K562 (cell line): ENCODE results near the gene SULT1A2. TPM values are rescaled to one million over a fixed set of nuclear protein-coding genes. Genes with fewer than 3 reads are reported as not detected.
"Not testable (repeated sequence)": the region's sequence is repeated elsewhere in the genome, so short reads cannot be mapped to it uniquely, and the experiment has no call there.

Source experiments
- CTBP1 ChIP-seq: fragments of 450-650 bp; IDR thresholded peaks from 2 replicates; pipeline ENCODE4 v1.6.1; 2016; ENCODE audit warnings: borderline replicate concordance
- ELF1 ChIP-seq: fragments of 200-800 bp; sonication (Bioruptor generic); IDR thresholded peaks from 2 replicates; pipeline ENCODE4 v1.6.1; 2016; ENCODE audit warnings: missing genetic modification characterization, missing compliant biosample characterization
- ETV1 ChIP-seq: fragments of 450-650 bp; conservative IDR thresholded peaks from 2 replicates; pipeline ENCODE4 v1.6.1; 2016; ENCODE audit warnings: missing genetic modification characterization, control low read depth, low read depth, missing compliant biosample characterization
- HDAC3 ChIP-seq: fragments of 450-650 bp; IDR thresholded peaks from 2 replicates; pipeline ENCODE4 v1.6.1; 2018; ENCODE audit warnings: borderline replicate concordance, mild to moderate bottlenecking, moderate library complexity; ENCODE audit not compliant: partially characterized antibody
- KDM1A ChIP-seq, 2 experiments: fragments of 450-650 bp; IDR thresholded peaks; 2 replicates each; pipeline ENCODE4 v1.6.1; 2016; ENCODE audit warnings: mild to moderate bottlenecking in 2 of 2
- RAD21 ChIP-seq, 2 experiments: fragments of 250-450 bp in 1 of 2; fragments of 450-650 bp in 1 of 2; sonication (Bioruptor Pico) in 1 of 2; formaldehyde crosslinking in 1 of 2; IDR thresholded peaks in 1 of 2; conservative IDR thresholded peaks in 1 of 2; 2 replicates each; pipeline versions ENCODE4 v1.4.0 to v1.8.0; 2020 to 2022; ENCODE audit warnings: mild to moderate bottlenecking in 2 of 2, moderate library complexity in 1 of 2
- RB1 ChIP-seq: fragments of 450-650 bp; IDR thresholded peaks from 2 replicates; pipeline ENCODE4 v1.6.1; 2017; ENCODE audit warnings: low read depth, mild to moderate bottlenecking
- RCOR1 ChIP-seq, 2 experiments: IDR thresholded peaks; 2 replicates each; pipeline ENCODE4 v1.6.1; 2012; ENCODE audit warnings: low read depth in 2 of 2, low read length in 2 of 2, borderline replicate concordance in 1 of 2, improper control_type of control experiment in 1 of 2
- REST ChIP-seq, 2 experiments: fragments of 450-650 bp; formaldehyde crosslinking in 1 of 2; IDR thresholded peaks; 2 replicates each; pipeline versions ENCODE4 v1.4.0 to v1.6.1; 2014 to 2020; ENCODE audit warnings: mild to moderate bottlenecking in 2 of 2, borderline replicate concordance in 1 of 2, low read depth in 1 of 2
- RREB1 ChIP-seq: fragments of 250-450 bp; sonication (Bioruptor Pico); IDR thresholded peaks from 2 replicates; pipeline ENCODE4 v1.4.0; 2020
- SMC3 ChIP-seq: conservative IDR thresholded peaks from 2 replicates; pipeline ENCODE4 v1.6.1; 2011; ENCODE audit warnings: low read depth, low read length, improper control_type of control experiment; ENCODE audit not compliant: insufficient read depth
- STAG1 ChIP-seq: sonication (generic); formaldehyde crosslinking; IDR thresholded peaks from 2 replicates; pipeline ENCODE4 v1.5.0; 2020; ENCODE audit warnings: missing genetic modification reagents, borderline replicate concordance
- polyA plus RNA-seq, 8 experiments: library from polyadenylated mRNA; depleted of rRNA in 4 of 8; stranded (reverse) in 5 of 8; unstranded in 3 of 8; fragments of >200 nt; fragmentation: Nextera tagmentation in 2 of 8; fragmentation: Illumina TruSeq in 1 of 8; extraction: Ambion mirVana in 2 of 8; extraction: Trizol in 1 of 8; gene quantifications; 2 replicates each; pipeline versions ENCODE4 v1.2.1 to v1.2.3, GENCODE V29; 2011 to 2014; ENCODE audit warnings: inconsistent platforms in 1 of 8, missing spikeins in 1 of 8
- total RNA-seq, 7 experiments: library from RNA; depleted of rRNA in 6 of 7; stranded (reverse); fragments of >200 nt in 6 of 7; fragmentation: Illumina TruSeq in 2 of 7; extraction: Trizol in 2 of 7; gene quantifications; 2 replicates each; pipeline versions ENCODE4 v1.2.1 to v1.2.3, GENCODE V29; 2011 to 2021; ENCODE audit warnings: low replicate concordance in 1 of 7

Gene SULT1A2
- total and polyA plus RNA-seq, 9 of the 15 experiments (the other 6 are each of a cell fraction or from before 2014, with no cell fraction given) = 0.73 to 3.2 (median 1.7) TPM

- TF ChIP-seq REST (IDR thresholded peaks at IDR 0.05; ENCODE audit: borderline replicate concordance) (peak; percentile 74), RCOR1 (IDR thresholded peaks at IDR 0.05; ENCODE audit: borderline replicate concordance in 1 of 2, low read depth in 2 of 2, low read length in 2 of 2) (0 out of 4 replicates have a peak, but pooled peaks of 1 of the 2 experiments have one; percentile 48), RREB1 (CRISPR knock-in tag) (peak; percentile 84; the same call in 1 of the 2 replicates), SMC3 (peak; percentile 58; the same call in 1 of the 2 replicates), RB1 (peak; percentile 60; the same call in 1 of the 2 replicates), HDAC3 (peak; percentile 40), STAG1 (peak; percentile 49; the same call in 1 of the 2 replicates), RAD21 (CRISPR knock-in tag; conservative IDR thresholded peaks at IDR 0.05 in 1 of 2, IDR thresholded peaks at IDR 0.05 in 1 of 2) (peak; percentile 71 to 90), CTBP1 (peak; percentile 89), KDM1A (IDR thresholded peaks at IDR 0.05) (peak; percentile 22 to 52; a peak in 2 of 4 replicates), ELF1 (peak; percentile 43; the same call in 1 of the 2 replicates), ETV1 (tag) (peak; percentile 79)
- TF ChIP-seq REST (CRISPR knock-in tag; IDR thresholded peaks at IDR 0.05; ENCODE audit: low read depth) = not testable (repeated sequence)
- TF ChIP-seq, all 486 proteins: peak for 19; not testable (repeated sequence) for 467
These were observed 18.8 kb upstream of the SULT1A2 start (continued) for GRCh38 chr16:28615486-28616223.
